NCI-H446 treated with DMSO at 0.1 percent for 48 hours (cell line): ENCODE measurements around the gene MPDU1.
A peak's percentile ranks its signal among the peaks of the same experiment; 100 is the strongest.
"Not testable (repeated sequence)": the region's sequence is repeated elsewhere in the genome, so short reads cannot be mapped to it uniquely, and the experiment has no call there.

Experiments
- DNase-seq: peaks from one replicate; lab custom pipeline; 2025; lab: John Stamatoyannopoulos, UW

MPDU1 gene

DNA sequence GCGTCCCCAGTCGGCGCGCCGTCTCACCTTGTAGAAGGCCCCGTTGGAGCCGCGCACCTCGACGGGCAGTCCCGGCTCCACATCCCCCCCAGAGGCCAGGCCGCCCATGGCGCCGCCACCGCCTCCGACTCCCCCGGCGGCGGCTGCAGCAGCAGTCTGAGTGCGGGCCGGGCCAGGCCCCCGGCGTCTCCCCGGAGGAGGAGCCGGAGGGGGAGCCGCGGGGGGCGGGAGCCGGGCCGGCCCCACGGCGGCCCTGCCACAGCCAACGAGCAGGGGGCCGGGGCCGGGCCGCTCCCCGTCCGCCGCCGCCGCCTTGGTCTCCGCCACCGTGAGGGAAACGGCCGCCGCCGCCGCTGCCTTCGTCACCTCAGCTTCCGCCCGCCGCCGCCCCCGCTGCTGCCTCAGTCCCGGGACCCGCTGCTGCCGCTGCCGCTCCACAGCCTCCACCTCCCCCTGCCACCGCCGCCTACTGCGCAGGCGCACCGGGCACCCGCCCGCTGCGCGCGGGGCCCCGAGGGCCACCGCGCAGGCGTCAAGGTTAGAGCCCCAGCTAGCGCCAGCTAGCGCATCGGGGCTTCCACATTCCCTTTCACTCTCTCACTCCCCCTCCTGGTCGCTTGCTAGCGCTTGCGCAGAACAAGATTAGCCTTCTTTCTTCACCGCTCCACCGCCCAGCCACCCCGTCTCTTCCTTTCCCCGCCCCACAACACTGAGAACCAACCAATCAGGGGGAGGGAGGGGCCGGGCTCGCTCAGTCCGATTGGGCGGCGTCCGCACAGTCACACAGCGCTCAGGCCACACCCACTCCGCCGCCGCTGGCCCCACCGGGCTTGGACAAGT lies 31.0 kb downstream of the MPDU1 start, which contains the start of gene FXR2:
FXR2 (minus strand) TSS at position 473 of the 840 bp plus-strand sequence; CDS start at position 108, 365 bp downstream.
- peak; percentile 99 for DNase-seq

DNA sequence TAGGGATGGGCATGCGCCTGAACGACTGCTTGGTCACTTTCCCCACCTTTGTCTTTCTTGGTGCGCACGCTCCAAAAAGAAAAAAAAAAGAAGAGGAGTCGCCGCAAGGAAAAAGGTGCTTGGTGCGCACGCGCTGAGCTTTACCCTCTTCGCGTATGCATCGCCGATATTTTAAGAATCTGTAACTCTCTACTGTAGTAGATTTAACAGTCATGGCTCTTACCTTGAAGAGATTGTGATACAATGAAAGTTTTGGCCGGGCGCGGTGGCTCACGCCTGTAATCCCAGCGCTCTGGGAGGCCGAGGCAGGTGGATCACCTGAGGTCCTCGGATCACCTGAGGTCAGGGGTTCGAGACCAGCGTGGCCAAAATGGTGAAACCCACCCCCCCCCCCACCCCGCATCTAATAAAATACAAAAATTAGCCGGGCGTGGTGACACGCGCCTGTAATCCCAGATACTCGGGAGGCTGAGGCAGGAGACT lies 31.7 kb downstream of the MPDU1 start:
- no peak for DNase-seq

- DNase-seq, result no peak
These were observed 35.0 kb downstream of the MPDU1 start for GRCh38 chr17:7618608-7619007.

DNA sequence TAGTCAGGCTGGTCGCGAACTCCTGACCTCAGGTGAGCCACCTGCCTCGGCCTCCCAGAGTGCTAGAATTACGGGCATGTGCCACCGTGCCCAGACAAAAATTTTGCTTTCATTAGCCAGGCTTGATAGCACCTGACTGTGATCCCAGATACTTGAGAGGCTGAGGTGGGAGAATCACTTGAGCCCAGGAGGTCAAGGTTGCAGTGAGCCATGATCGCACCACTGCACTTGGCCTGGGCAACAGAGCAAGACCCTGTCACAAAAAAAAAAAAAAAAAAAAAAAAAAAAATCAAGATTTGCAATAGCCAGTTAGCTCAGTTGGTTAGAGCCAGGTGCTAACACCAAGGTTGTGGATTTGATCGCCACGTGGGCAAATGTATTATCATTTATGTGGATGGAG lies 37.2 kb downstream of the MPDU1 start:
- no peak for DNase-seq

DNA sequence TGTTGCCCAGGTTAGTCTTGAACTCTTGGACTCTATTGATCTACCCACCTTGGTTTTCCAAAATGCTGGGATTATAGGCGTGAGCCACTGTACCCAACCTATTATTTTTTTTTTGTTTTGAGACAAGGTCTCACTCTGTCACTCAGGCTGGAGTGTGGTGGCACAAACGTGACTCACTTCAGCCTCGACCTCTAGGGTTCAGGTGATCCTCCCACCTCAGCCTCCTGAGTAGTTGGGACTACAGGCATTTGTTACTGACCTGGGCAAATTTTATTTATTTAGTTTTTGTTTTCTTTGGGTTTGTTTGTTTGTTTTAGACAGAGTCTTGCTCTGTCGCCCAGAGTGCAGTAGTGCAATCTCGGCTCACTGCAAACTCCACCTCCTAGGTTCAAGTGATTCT lies 40.0 kb downstream of the MPDU1 start:
- no peak for DNase-seq

DNA sequence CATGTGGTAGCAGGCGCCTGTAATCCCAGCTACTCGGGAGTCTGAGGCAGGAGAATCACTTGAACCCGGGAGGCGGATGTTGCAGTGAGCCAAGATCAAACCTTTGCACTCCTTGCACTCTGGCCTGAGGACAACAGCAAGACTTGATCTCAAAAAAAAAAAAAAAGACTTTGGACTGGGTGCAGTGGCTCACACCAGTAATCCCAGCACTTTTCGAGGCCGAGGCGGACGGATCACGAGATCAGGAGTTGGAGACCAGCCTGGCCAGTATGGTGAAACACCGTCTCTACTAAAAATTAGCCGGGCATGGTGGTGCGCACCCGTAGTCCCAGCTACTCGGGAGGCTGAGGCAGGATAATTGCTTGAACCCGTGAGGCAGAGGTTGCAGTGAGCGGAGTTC lies 42.1 kb downstream of the MPDU1 start:
- not testable (repeated sequence) for DNase-seq

DNA sequence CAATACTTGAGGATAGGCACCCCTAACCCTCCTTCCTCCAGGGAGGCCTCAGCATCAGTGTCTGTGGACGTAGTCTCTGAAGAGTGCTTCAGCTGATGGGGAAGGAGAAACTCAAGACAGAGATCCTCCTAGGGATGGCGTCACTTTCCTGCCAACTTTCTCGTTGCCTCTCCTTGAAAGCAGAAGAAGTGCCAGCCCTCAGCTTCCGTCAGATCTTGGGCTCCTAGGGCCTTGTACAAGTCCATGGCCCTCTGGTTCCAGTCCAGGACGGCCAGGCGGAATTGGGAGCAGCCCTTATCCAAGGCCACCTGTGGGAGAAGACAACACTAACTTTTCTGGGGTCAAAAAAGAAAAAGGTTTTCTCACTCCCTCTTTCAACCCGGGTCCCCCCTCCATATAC lies 42.7 kb downstream of the MPDU1 start:
- DNase-seq, result no peak

DNA sequence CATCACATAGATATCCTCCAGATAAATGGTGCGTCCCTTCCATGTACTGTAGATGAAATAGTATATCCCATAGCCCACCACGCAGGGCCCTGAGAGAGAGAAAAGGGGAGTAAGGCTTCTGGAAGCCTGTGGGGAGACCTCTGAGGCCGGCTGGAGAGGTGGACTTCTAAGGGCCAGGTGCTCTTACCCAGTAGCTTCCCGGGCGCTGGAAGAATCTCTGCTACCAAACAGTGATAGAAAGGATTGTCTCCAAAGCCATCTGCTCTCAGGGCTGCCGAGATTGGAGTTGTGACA lies 43.3 kb downstream of the MPDU1 start:
- no peak for DNase-seq

- DNase-seq, result peak; percentile 68
These were observed 43.8 kb downstream of the MPDU1 start, which contains the start of gene SAT2 for GRCh38 chr17:7627250-7628121. Gene SAT2, minus strand, starts transcription at chr17:7627821. Its CDS starts 186 bp downstream, at chr17:7627635.

DNA sequence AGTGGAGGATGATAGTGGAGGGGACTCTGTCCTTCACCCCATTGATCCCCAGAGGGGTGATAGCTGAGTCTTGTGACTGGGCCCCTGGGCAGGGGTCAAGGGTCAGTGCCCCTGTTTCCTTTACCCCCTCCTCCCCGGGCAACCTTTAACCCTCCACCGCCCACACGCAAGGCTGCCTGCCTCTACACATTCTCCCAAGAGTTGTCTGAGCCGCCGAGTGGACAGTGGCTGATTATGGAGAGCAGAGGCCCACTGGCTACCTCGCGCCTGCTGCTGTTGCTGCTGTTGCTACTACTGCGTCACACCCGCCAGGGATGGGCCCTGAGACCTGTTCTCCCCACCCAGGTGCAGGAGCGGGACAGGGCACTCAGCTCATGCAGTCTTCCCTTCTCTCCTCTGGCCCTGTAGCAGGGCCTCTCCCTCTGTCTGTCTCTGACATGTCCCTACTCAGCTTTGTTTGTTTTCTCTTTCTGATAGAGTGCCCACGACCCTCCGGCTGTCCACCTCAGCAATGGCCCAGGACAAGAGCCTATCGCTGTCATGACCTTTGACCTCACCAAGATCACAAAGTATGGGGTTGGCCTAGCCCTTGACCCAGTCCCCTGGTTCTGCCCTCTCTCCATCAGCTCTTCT lies 46.4 kb downstream of the MPDU1 start, which contains the start of gene SHBG:
SHBG (plus strand) TSS at position 197 of the 633 bp plus-strand sequence; CDS start at position 235, 38 bp downstream.
- no peak for DNase-seq

DNA sequence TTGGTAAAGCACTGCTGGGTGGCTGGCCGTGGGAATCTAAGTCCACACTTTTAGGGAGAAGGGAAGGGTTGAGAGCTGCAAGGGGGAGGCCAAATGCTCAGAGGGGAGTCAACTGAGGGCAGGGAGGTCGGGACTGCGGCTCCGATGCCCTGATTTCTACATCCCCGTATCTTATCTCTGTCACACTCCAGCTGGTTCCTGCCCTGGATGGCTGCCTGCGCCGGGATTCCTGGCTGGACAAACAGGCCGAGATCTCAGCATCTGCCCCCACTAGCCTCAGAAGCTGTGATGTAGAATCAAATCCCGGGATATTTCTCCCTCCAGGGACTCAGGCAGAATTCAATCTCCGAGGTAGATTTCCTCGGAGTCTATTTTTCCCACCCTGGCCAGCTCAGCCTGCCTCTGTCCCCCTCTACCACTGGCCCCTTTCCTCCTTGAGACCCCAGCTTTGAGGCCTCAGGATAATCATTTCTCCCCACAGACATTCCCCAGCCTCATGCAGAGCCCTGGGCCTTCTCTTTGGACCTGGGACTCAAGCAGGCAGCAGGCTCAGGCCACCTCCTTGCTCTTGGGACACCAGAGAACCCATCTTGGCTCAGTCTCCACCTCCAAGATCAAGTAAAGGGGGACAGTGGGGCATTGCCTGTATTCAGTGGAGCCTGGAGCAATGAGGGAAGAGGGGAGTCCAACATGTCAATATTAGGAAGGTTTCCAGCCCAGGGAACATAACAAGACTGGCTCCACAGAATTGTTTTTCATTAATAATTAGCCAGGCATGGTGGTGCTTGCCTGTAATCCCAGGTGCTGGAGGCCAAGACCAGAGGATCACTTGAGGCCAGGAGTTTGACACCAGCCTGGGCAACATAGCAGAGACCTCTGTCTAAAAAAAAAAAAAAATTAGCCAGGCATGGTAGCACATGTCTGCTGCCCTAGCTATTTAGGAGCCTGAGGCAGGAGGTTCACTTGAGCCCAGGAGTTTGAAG lies 48.0 kb downstream of the MPDU1 start:
- DNase-seq, result no peak

GRCh38 chr17:7632492-7632894 lies 48.8 kb downstream of the MPDU1 start:
- DNase-seq, result no peak

DNA sequence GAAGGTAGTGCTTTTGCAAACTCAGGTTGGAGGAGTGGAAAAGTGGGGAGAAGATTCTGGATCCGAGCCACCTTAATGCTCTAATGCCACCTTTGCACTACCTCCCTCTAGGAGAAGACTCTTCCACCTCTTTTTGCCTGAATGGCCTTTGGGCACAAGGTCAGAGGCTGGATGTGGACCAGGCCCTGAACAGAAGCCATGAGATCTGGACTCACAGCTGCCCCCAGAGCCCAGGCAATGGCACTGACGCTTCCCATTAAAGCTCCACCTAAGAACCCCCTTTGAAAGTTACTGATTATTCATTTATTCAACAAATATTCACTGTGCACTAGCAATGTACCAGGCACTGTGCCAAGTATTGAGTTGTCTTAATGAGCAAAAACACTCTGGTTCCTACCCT lies 49.4 kb downstream of the MPDU1 start:
- DNase-seq, result no peak

DNA sequence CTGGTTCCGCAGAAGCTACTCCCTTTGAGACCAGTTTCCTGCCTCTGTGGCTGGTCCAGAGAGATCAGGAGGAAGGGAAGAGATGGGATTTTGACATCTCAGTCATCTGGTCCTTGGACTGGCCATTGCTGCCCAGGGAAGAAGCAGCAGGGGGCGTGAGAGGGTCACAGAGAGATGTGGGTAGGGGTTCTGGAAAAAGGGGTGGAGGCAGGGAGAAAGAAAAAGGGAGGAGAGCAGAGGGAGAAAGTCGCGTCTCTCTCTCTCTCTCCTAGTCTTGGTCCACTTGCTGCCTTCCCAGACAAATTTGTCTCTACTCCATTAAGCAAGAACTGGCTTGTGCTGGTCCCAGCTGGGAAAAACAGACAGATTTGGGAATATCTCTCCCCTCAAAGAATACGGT lies 50.7 kb downstream of the MPDU1 start:
- DNase-seq, result no peak

GRCh38 chr17:7636163-7636562 lies 52.5 kb downstream of the MPDU1 start:
- no peak for DNase-seq
